Stimulated activated CD8-positive, alpha-beta memory T cell treated with anti-CD3 and anti-CD28 coated beads, Interleukin-2, amount 100 ng/mL, for 1 hour (primary cell): ENCODE measurements around the gene IFI6.
"Not testable (repeated sequence)": the region's sequence is repeated elsewhere in the genome, so short reads cannot be mapped to it uniquely, and the experiment has no call there.

Experiments used
- DNase-seq, 2 donors: peaks; one replicate each; pipeline ENCODE4 v3.0.0-alpha.2; 2020; ENCODE audit warnings: low read depth in 2 of 2

Gene IFI6

GRCh38 chr1:27671964-27672749 is at the start of gene IFI6:
Gene IFI6, minus strand, starts transcription at chr1:27672192. Its CDS starts 2,878 bp downstream, at chr1:27669314.
- peak; percentile 36 to 61 for DNase-seq

GRCh38 chr1:27719286-27720251 is 47.6 kb upstream of the IFI6 start:
- DNase-seq: no peak

- no peak for DNase-seq
These were observed 44.4 kb upstream of the IFI6 start for GRCh38 chr1:27716262-27716895.

- no peak for DNase-seq
These were observed 42.0 kb upstream of the IFI6 start for GRCh38 chr1:27713869-27714513.

GRCh38 chr1:27713139-27713725 is 41.2 kb upstream of the IFI6 start:
- no peak for DNase-seq

- DNase-seq: no peak
These were observed 38.6 kb upstream of the IFI6 start for GRCh38 chr1:27710574-27710973.

GRCh38 chr1:27705545-27705944 is 33.6 kb upstream of the IFI6 start:
- DNase-seq: no peak

- DNase-seq: no peak
These were observed 33.0 kb upstream of the IFI6 start for GRCh38 chr1:27704958-27705357.

GRCh38 chr1:27696835-27697234 is 24.8 kb upstream of the IFI6 start:
- DNase-seq: not testable (repeated sequence)

- no peak for DNase-seq
These were observed 18.2 kb upstream of the IFI6 start for GRCh38 chr1:27690183-27690582.

- DNase-seq: no peak
These were observed 17.6 kb upstream of the IFI6 start for GRCh38 chr1:27689423-27690173.

GRCh38 chr1:27687906-27688305 is 15.9 kb upstream of the IFI6 start:
- DNase-seq: no peak

- DNase-seq: no peak
These were observed 14.4 kb upstream of the IFI6 start for GRCh38 chr1:27686223-27686990.

GRCh38 chr1:27684176-27684575 is 12.2 kb upstream of the IFI6 start:
- DNase-seq: no peak

- DNase-seq: no peak
These were observed 10.5 kb upstream of the IFI6 start for GRCh38 chr1:27682351-27682944.

GRCh38 chr1:27681580-27681979 is 9.6 kb upstream of the IFI6 start:
- not testable (repeated sequence) for DNase-seq

- not testable (repeated sequence) for DNase-seq
These were observed 8.3 kb upstream of the IFI6 start for GRCh38 chr1:27680225-27680791.

GRCh38 chr1:27678747-27679146 is 6.8 kb upstream of the IFI6 start:
- DNase-seq: no peak

GRCh38 chr1:27676410-27676809 is 4.4 kb upstream of the IFI6 start:
- DNase-seq: no peak
